ENCODE data around the gene SNAPC4.

The SNAPC4 gene

GRCh38 chr9:136383436-136383835 lies 16.5 kb downstream of the SNAPC4 start:
- Histone ChIP-seq H3K9me3 (ENCODE audit: control insufficient read depth in 1 of 2, low read length in 2 of 2) (no peaks in the 10 kb centered on the region), H3K4me3 (ENCODE audit: low read depth in 1 of 2, low read length in 2 of 2) (no peak overlapping the region), H3K27me3 (ENCODE audit: low read depth, low read length) (no peaks in the 10 kb centered on the region), H3K27ac (ENCODE audit: low read length) (no peak overlapping the region), H3K36me3 (ENCODE audit: control insufficient read depth in 1 of 2, insufficient read depth in 2 of 2, low read length in 2 of 2) (peaks cover 30 to 92% of the 10 kb centered on the region in 2 donors), H3K4me1 (ENCODE audit: control insufficient read depth in 1 of 2, insufficient read depth in 2 of 2, low read length in 2 of 2) (no peaks in the 10 kb centered on the region)

- H3K36me3 ChIP-seq (ENCODE audit: control insufficient read depth in 1 of 2, insufficient read depth in 2 of 2, low read length in 2 of 2) = peaks cover 21 to 84% of the 10 kb centered on the region in 2 donors
- H3K4me1 ChIP-seq (ENCODE audit: control insufficient read depth in 1 of 2, insufficient read depth in 2 of 2, low read length in 2 of 2) = no peaks in the 10 kb centered on the region
- H3K4me3 ChIP-seq (ENCODE audit: low read depth in 1 of 2, low read length in 2 of 2) = no peak overlapping the region
- H3K9me3 ChIP-seq (ENCODE audit: control insufficient read depth in 1 of 2, low read length in 2 of 2) = no peaks in the 10 kb centered on the region
- no peak overlapping the region for H3K27ac ChIP-seq (ENCODE audit: low read length)
- H3K27me3 ChIP-seq (ENCODE audit: low read depth, low read length) = no peaks in the 10 kb centered on the region
Observed at GRCh38 chr9:136381966-136382513, 17.9 kb downstream of the SNAPC4 start.

- Histone ChIP-seq H3K36me3 (ENCODE audit: control insufficient read depth in 1 of 2, insufficient read depth in 2 of 2, low read length in 2 of 2) (peaks cover 21 to 81% of the 10 kb centered on the region in 2 donors), H3K27me3 (ENCODE audit: low read depth, low read length) (no peaks in the 10 kb centered on the region), H3K4me1 (ENCODE audit: control insufficient read depth in 1 of 2, insufficient read depth in 2 of 2, low read length in 2 of 2) (no peaks in the 10 kb centered on the region), H3K9me3 (ENCODE audit: control insufficient read depth in 1 of 2, low read length in 2 of 2) (no peaks in the 10 kb centered on the region), H3K4me3 (ENCODE audit: low read depth in 1 of 2, low read length in 2 of 2) (no peak overlapping the region), H3K27ac (ENCODE audit: low read length) (no peak overlapping the region)
Observed at GRCh38 chr9:136381311-136381710, 18.7 kb downstream of the SNAPC4 start.

GRCh38 chr9:136380381-136380780 lies 19.6 kb downstream of the SNAPC4 start:
- Histone ChIP-seq H3K27me3 (ENCODE audit: low read depth, low read length) (no peaks in the 10 kb centered on the region), H3K4me1 (ENCODE audit: control insufficient read depth in 1 of 2, insufficient read depth in 2 of 2, low read length in 2 of 2) (no peaks in the 10 kb centered on the region), H3K36me3 (ENCODE audit: control insufficient read depth in 1 of 2, insufficient read depth in 2 of 2, low read length in 2 of 2) (peaks cover 16 to 73% of the 10 kb centered on the region in 2 donors), H3K9me3 (ENCODE audit: control insufficient read depth in 1 of 2, low read length in 2 of 2) (no peaks in the 10 kb centered on the region), H3K4me3 (ENCODE audit: low read depth in 1 of 2, low read length in 2 of 2) (no peak overlapping the region), H3K27ac (ENCODE audit: low read length) (no peak overlapping the region)

- H3K4me3 ChIP-seq (ENCODE audit: low read depth in 1 of 2, low read length in 2 of 2) = no peak overlapping the region
- H3K4me1 ChIP-seq (ENCODE audit: control insufficient read depth in 1 of 2, insufficient read depth in 2 of 2, low read length in 2 of 2) = no peaks in the 10 kb centered on the region
- no peak overlapping the region for H3K27ac ChIP-seq (ENCODE audit: low read length)
- H3K9me3 ChIP-seq (ENCODE audit: control insufficient read depth in 1 of 2, low read length in 2 of 2) = no peaks in the 10 kb centered on the region
- peaks cover 14 to 68% of the 10 kb centered on the region in 2 donors for H3K36me3 ChIP-seq (ENCODE audit: control insufficient read depth in 1 of 2, insufficient read depth in 2 of 2, low read length in 2 of 2)
- H3K27me3 ChIP-seq (ENCODE audit: low read depth, low read length) = no peaks in the 10 kb centered on the region
Observed at GRCh38 chr9:136379891-136380290, 20.1 kb downstream of the SNAPC4 start.

GRCh38 chr9:136379401-136379800 lies 20.6 kb downstream of the SNAPC4 start:
- Histone ChIP-seq H3K4me1 (ENCODE audit: control insufficient read depth in 1 of 2, insufficient read depth in 2 of 2, low read length in 2 of 2) (no peaks in the 10 kb centered on the region), H3K27me3 (ENCODE audit: low read depth, low read length) (no peaks in the 10 kb centered on the region), H3K4me3 (ENCODE audit: low read depth in 1 of 2, low read length in 2 of 2) (no peak overlapping the region), H3K9me3 (ENCODE audit: control insufficient read depth in 1 of 2, low read length in 2 of 2) (no peaks in the 10 kb centered on the region), H3K36me3 (ENCODE audit: control insufficient read depth in 1 of 2, insufficient read depth in 2 of 2, low read length in 2 of 2) (peaks cover 9 to 63% of the 10 kb centered on the region in 2 donors), H3K27ac (ENCODE audit: low read length) (no peak overlapping the region)

GRCh38 chr9:136379003-136379287 lies 21.0 kb downstream of the SNAPC4 start:
- Histone ChIP-seq H3K4me1 (ENCODE audit: control insufficient read depth in 1 of 2, insufficient read depth in 2 of 2, low read length in 2 of 2) (no peaks in the 10 kb centered on the region), H3K27ac (ENCODE audit: low read length) (no peak overlapping the region), H3K4me3 (ENCODE audit: low read depth in 1 of 2, low read length in 2 of 2) (no peak overlapping the region), H3K27me3 (ENCODE audit: low read depth, low read length) (no peaks in the 10 kb centered on the region), H3K9me3 (ENCODE audit: control insufficient read depth in 1 of 2, low read length in 2 of 2) (no peaks in the 10 kb centered on the region), H3K36me3 (ENCODE audit: control insufficient read depth in 1 of 2, insufficient read depth in 2 of 2, low read length in 2 of 2) (peaks cover 5 to 59% of the 10 kb centered on the region in 2 donors)

GRCh38 chr9:136378170-136379002 lies 21.6 kb downstream of the SNAPC4 start:
- Histone ChIP-seq H3K27me3 (ENCODE audit: low read depth, low read length) (no peaks in the 10 kb centered on the region), H3K36me3 (ENCODE audit: control insufficient read depth in 1 of 2, insufficient read depth in 2 of 2, low read length in 2 of 2) (peaks cover 5 to 53% of the 10 kb centered on the region in 2 donors), H3K4me1 (ENCODE audit: control insufficient read depth in 1 of 2, insufficient read depth in 2 of 2, low read length in 2 of 2) (peaks cover 0 to 2% of the 10 kb centered on the region in 2 donors), H3K4me3 (ENCODE audit: low read depth in 1 of 2, low read length in 2 of 2) (no peak overlapping the region), H3K9me3 (ENCODE audit: control insufficient read depth in 1 of 2, low read length in 2 of 2) (no peaks in the 10 kb centered on the region), H3K27ac (ENCODE audit: low read length) (no peak overlapping the region)

- H3K9me3 ChIP-seq (ENCODE audit: control insufficient read depth in 1 of 2, low read length in 2 of 2) = no peaks in the 10 kb centered on the region
- H3K36me3 ChIP-seq (ENCODE audit: control insufficient read depth in 1 of 2, insufficient read depth in 2 of 2, low read length in 2 of 2) = peaks cover 5 to 45% of the 10 kb centered on the region in 2 donors
Observed at GRCh38 chr9:136377341-136378169, 22.4 kb downstream of the SNAPC4 start.

GRCh38 chr9:136376457-136376856 lies 23.5 kb downstream of the SNAPC4 start:
- Histone ChIP-seq H3K9me3 (ENCODE audit: control insufficient read depth in 1 of 2, low read length in 2 of 2) (no peaks in the 10 kb centered on the region), H3K27me3 (ENCODE audit: low read depth, low read length) (no peaks in the 10 kb centered on the region), H3K36me3 (ENCODE audit: control insufficient read depth in 1 of 2, insufficient read depth in 2 of 2, low read length in 2 of 2) (peaks cover 5 to 34% of the 10 kb centered on the region in 2 donors), H3K27ac (ENCODE audit: low read length) (no peak overlapping the region), H3K4me3 (ENCODE audit: low read depth in 1 of 2, low read length in 2 of 2) (no peak overlapping the region), H3K4me1 (ENCODE audit: control insufficient read depth in 1 of 2, insufficient read depth in 2 of 2, low read length in 2 of 2) (peaks cover 0 to 12% of the 10 kb centered on the region in 2 donors)

More at GRCh38 chr9:136377341-136378169, 22.4 kb downstream of the SNAPC4 start:
- no peaks in the 10 kb centered on the region for H3K27me3 ChIP-seq (ENCODE audit: low read depth, low read length)
- H3K4me1 ChIP-seq (ENCODE audit: control insufficient read depth in 1 of 2, insufficient read depth in 2 of 2, low read length in 2 of 2) = peaks cover 0 to 6% of the 10 kb centered on the region in 2 donors
- H3K27ac ChIP-seq (ENCODE audit: low read length) = no peak overlapping the region
- no peak overlapping the region for H3K4me3 ChIP-seq (ENCODE audit: low read depth in 1 of 2, low read length in 2 of 2)

GRCh38 chr9:136375096-136375495 lies 24.9 kb downstream of the SNAPC4 start:
- H3K4me1 ChIP-seq (ENCODE audit: control insufficient read depth in 1 of 2, insufficient read depth in 2 of 2, low read length in 2 of 2) = peaks cover 0 to 12% of the 10 kb centered on the region in 2 donors
- H3K4me3 ChIP-seq (ENCODE audit: low read depth in 1 of 2, low read length in 2 of 2) = no peak overlapping the region
- peaks cover 5 to 21% of the 10 kb centered on the region in 2 donors for H3K36me3 ChIP-seq (ENCODE audit: control insufficient read depth in 1 of 2, insufficient read depth in 2 of 2, low read length in 2 of 2)
- H3K27ac ChIP-seq (ENCODE audit: low read length) = no peak overlapping the region
- H3K27me3 ChIP-seq (ENCODE audit: low read depth, low read length) = no peaks in the 10 kb centered on the region
- no peaks in the 10 kb centered on the region for H3K9me3 ChIP-seq (ENCODE audit: control insufficient read depth in 1 of 2, low read length in 2 of 2)

All from muscle layer of duodenum (tissue), 2 donors.